Gastroesophageal sphincter (tissue), 3 donors: Measurements from ENCODE around the gene PLEKHG2.

Source experiments
- EP300 ChIP-seq: sonication (generic); formaldehyde crosslinking; IDR thresholded peaks from one replicate; pipeline ENCODE4 v1.6.1; 2017; ENCODE audit warnings: antibody characterized with exemption, mild to moderate bottlenecking
- POLR2A ChIP-seq, 2 donors: fragments of 450-650 bp; IDR thresholded peaks; one replicate each; pipeline ENCODE4 v1.6.1; 2017; ENCODE audit warnings: antibody characterized with exemption in 2 of 2, mild to moderate bottlenecking in 2 of 2, moderate library complexity in 1 of 2
- POLR2AphosphoS5 ChIP-seq: sonication (generic); formaldehyde crosslinking; IDR thresholded peaks from one replicate; pipeline ENCODE4 v1.6.1; 2017; ENCODE audit warnings: antibody characterized with exemption
- TF ChIP-seq, protein P1 (sequence below), 4 experiments: fragments of 200-600 bp in 2 of 4; fragments of 450-650 bp in 2 of 4; sonication (generic) in 1 of 4; IDR thresholded peaks; one replicate each; pipeline ENCODE4 v1.5.1; 2017 to 2019; ENCODE audit warnings: antibody characterized with exemption in 4 of 4, mild to moderate bottlenecking in 2 of 4, moderate library complexity in 2 of 4

DNA sequence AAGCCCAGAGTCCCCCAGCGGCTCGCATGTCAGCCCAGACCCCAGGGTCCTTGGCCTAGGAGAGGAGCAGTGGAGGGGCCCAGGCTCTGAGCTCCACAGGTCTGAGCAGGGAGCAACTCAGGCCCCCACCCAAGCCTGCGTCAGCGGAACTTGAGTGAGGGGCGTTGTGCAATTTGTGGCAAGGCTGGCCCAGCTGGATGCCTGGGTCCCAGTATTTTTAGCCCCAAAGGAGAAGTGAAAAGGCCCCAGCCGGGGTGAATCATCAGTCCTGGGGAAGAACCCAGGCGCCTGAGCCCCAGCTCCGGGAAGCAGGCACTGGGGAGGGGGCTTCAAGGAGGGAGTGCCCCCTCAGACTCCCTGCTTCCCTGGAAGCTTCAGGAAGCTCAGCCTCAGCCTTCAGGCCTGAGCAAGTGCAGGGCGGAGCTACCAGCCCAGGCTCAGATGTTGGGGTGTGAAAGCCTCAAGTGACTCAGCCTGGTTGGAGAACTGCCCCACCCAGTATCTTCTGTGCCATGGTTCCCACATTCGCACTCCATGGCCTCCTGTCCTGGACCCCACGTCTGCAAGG, 14.1 kb upstream of the PLEKHG2 start:
- no peak for TF ChIP-seq POLR2A (IDR thresholded peaks at IDR 0.05)
- no peak for TF ChIP-seq POLR2AphosphoS5
- TF ChIP-seq, protein P1, sequence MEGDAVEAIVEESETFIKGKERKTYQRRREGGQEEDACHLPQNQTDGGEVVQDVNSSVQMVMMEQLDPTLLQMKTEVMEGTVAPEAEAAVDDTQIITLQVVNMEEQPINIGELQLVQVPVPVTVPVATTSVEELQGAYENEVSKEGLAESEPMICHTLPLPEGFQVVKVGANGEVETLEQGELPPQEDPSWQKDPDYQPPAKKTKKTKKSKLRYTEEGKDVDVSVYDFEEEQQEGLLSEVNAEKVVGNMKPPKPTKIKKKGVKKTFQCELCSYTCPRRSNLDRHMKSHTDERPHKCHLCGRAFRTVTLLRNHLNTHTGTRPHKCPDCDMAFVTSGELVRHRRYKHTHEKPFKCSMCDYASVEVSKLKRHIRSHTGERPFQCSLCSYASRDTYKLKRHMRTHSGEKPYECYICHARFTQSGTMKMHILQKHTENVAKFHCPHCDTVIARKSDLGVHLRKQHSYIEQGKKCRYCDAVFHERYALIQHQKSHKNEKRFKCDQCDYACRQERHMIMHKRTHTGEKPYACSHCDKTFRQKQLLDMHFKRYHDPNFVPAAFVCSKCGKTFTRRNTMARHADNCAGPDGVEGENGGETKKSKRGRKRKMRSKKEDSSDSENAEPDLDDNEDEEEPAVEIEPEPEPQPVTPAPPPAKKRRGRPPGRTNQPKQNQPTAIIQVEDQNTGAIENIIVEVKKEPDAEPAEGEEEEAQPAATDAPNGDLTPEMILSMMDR (IDR thresholded peaks at IDR 0.05): no peak
- TF ChIP-seq EP300: no peak
